Activated CD4-positive, alpha-beta memory T cell treated with anti-CD3 and anti-CD28 coated beads for 36 hours (primary cell): ENCODE measurements around the gene OSM. TPM values are rescaled to one million over a fixed set of nuclear protein-coding genes. Genes with fewer than 3 reads are reported as not detected.
A peak's percentile ranks its signal among the peaks of the same experiment; 100 is the strongest.

Experiments
- CTCF ChIA-PET: fragments of 350-600 bp; sonication (Branson Sonifier 250); formaldehyde crosslinking; loops from one replicate; lab custom pipeline; 2021; ENCODE audit warnings: antibody characterized with exemption, inconsistent platforms; lab: Charles Lee
- POLR2A ChIA-PET: fragments of 350-600 bp; sonication (Branson Sonifier 250); formaldehyde crosslinking; loops from one replicate; lab custom pipeline; 2021; ENCODE audit warnings: antibody characterized with exemption; lab: Charles Lee
- DNase-seq: peaks from one replicate; pipeline ENCODE4 v3.0.0-alpha.2; 2020
- H3K27ac Mint-ChIP-seq: one replicate; pipeline ENCODE4 v1.8.0; 2021; ENCODE audit warnings: mixed read lengths
- H3K27me3 Mint-ChIP-seq: one replicate; pipeline ENCODE4 v1.8.0; 2021; ENCODE audit warnings: mixed read lengths
- H3K36me3 Mint-ChIP-seq: one replicate; pipeline ENCODE4 v1.8.0; 2021; ENCODE audit warnings: mixed read lengths
- H3K4me1 Mint-ChIP-seq: one replicate; pipeline ENCODE4 v1.8.0; 2021; ENCODE audit warnings: low read depth, mixed read lengths
- H3K4me3 Mint-ChIP-seq: one replicate; pipeline ENCODE4 v1.8.0; 2021; ENCODE audit warnings: mild to moderate bottlenecking, mixed read lengths
- H3K9me3 Mint-ChIP-seq: one replicate; pipeline ENCODE4 v1.8.0; 2021; ENCODE audit warnings: mixed read lengths
- intact Hi-C: fragments of 100-400 bp; cut with micrococcal nuclease; formaldehyde crosslinking; loops from one replicate; pipeline ENCODE4 v1.15.1; 2023
- total RNA-seq, 2 experiments: library from RNA; stranded (reverse); gene quantifications; one replicate each; pipeline ENCODE4 v1.2.3, GENCODE V29; 2021

OSM gene
- total RNA-seq, 2 experiments from 2014 or later, result 39.6 to 41.2 TPM

DNA sequence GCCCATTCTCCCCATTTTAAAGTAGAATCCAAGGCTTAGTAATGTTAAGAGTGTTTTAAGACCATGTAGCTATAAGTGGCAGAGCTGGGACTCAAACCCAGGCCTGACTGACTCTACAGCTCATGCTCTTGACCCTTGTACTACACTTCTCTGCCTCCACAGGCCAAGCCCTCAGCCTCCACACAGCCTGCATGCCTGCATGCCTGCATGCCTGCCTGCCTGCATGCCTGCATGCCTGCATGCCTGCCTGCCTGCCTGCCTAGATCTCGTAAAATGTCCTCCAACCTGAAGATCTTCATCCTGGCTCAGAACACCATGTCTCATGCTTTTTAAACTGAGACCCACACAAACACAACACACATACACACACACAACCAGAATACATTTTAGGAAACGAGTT, 41.4 kb upstream of the OSM start:
- Mint-ChIP-seq H3K4me1 (peaks cover 96% of the 10 kb centered on the region), H3K27ac (peak overlapping the region; percentile 98), H3K36me3 (peaks cover 4% of the 10 kb centered on the region), H3K27me3 (no peaks in the 10 kb centered on the region), H3K9me3 (no peaks in the 10 kb centered on the region), H3K4me3 (no peak overlapping the region)
- intact Hi-C loops, result no loop called here
- ChIA-PET POLR2A (interaction anchor here (1.0 to 2.5 kb wide), 5 partner anchors 15 to 116 kb away, joined by 3 to 8 read pairs (median 4); partner anchors contain the start of gene TBC1D10A), CTCF (interaction anchor here (3.2 kb wide), 1 partner anchor 20 kb away, joined by 17 read pairs; no protein-coding TSS in a partner anchor)
- DNase-seq, result no peak

DNA sequence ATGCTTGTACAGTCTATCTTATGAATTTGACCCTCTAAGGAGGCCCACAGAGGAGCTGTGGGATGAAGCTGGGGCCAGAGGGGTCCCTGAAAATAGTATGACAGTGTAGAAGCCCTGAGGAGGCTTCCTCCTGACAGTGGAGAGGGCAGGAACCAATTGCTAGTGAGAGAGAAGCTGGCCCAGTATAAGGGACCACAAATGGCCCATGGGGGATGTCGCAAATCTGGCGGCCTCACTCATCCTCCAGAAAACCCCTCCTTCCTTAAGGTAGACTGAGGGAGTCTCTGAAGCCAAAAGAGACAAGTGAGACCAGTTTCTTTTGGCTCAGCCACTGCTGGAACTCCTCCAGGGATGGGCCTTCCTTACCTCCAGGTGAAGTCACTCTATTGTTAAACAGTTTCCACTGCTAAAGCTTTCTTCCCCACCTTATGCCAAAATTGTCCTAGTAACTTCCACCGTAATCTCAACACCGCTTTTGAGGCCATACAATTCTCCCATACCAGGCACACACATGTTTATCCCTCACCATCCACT, 40.5 kb upstream of the OSM start:
- H3K36me3 Mint-ChIP-seq, result peaks cover 3% of the 10 kb centered on the region
- CTCF ChIA-PET, result interaction anchor here (2.3 to 3.2 kb wide), 2 partner anchors 19 kb away, joined by 6 to 17 read pairs; partner anchors contain the start of gene TBC1D10A
- peak overlapping the region; percentile 98 for H3K27ac Mint-ChIP-seq
- H3K27me3 Mint-ChIP-seq, result no peaks in the 10 kb centered on the region
- no peak for DNase-seq
- H3K9me3 Mint-ChIP-seq, result no peaks in the 10 kb centered on the region
- intact Hi-C loops, result loop anchor here (2.0 kb wide), 2 partner anchors 20 to 40 kb away; partner anchors contain the start of gene TBC1D10A
- no peak overlapping the region for H3K4me3 Mint-ChIP-seq
- H3K4me1 Mint-ChIP-seq, result peaks cover 96% of the 10 kb centered on the region
- POLR2A ChIA-PET, result interaction anchor here (1.1 to 2.0 kb wide), 3 partner anchors 20 to 49 kb away, joined by 3 to 6 read pairs (median 3); partner anchors contain the start of gene TBC1D10A

DNA sequence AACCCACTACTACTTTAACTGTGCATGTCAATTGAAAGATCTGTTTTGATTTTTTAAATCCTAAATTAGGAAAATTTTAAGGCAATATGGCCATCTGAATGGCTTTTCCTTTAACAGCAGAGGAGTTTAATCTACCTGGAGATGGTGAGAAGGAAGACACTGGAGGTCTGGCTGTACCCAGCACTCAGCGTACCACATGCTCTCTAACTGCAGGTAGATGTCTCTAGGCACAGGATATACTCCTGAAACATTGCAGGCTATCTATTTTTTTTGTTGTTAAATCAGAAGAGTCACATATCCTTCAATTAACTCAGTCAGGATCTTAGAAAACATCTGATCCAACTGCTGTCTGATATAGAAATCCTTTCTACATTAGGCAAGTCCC, 40.0 kb upstream of the OSM start:
- Mint-ChIP-seq H3K4me3 (peak overlapping the region; percentile 69), H3K27me3 (no peaks in the 10 kb centered on the region), H3K4me1 (peaks cover 96% of the 10 kb centered on the region), H3K9me3 (no peaks in the 10 kb centered on the region), H3K36me3 (peaks cover 3% of the 10 kb centered on the region), H3K27ac (peak overlapping the region; percentile 98)
- POLR2A ChIA-PET, result interaction anchor here (0.9 to 2.0 kb wide), 4 partner anchors 10 to 49 kb away, joined by 3 to 6 read pairs (median 3); partner anchors contain the start of gene TBC1D10A
- DNase-seq, result no peak
- intact Hi-C loops, result loop anchor here (1.0 to 2.0 kb wide), 3 partner anchors 8 to 40 kb away; partner anchors contain the start of gene TBC1D10A
- CTCF ChIA-PET, result interaction anchor here (2.3 to 3.2 kb wide), 2 partner anchors 19 to 20 kb away, joined by 6 to 17 read pairs; partner anchors contain the start of gene TBC1D10A

GRCh38 chr22:30305906-30306626, 39.4 kb upstream of the OSM start:
- peak overlapping the region; percentile 98 for H3K27ac Mint-ChIP-seq
- intact Hi-C loops, result loop anchor here (1.0 to 2.0 kb wide), 4 partner anchors 8 to 41 kb away; partner anchors contain the start of genes CASTOR1 and TBC1D10A
- peaks cover 9% of the 10 kb centered on the region for H3K36me3 Mint-ChIP-seq
- POLR2A ChIA-PET, result interaction anchor here (0.9 to 2.0 kb wide), 3 partner anchors 10 to 50 kb away, joined by 3 to 6 read pairs (median 3); partner anchors contain the start of gene TBC1D10A
- H3K4me1 Mint-ChIP-seq, result peaks cover 96% of the 10 kb centered on the region
- peak; percentile 54 for DNase-seq
- peak overlapping the region; percentile 69 for H3K4me3 Mint-ChIP-seq
- CTCF ChIA-PET, result interaction anchor here (2.3 to 3.2 kb wide), 2 partner anchors 18 to 20 kb away, joined by 6 to 17 read pairs; partner anchors contain the start of gene TBC1D10A
- no peaks in the 10 kb centered on the region for H3K27me3 Mint-ChIP-seq
- no peaks in the 10 kb centered on the region for H3K9me3 Mint-ChIP-seq

DNA sequence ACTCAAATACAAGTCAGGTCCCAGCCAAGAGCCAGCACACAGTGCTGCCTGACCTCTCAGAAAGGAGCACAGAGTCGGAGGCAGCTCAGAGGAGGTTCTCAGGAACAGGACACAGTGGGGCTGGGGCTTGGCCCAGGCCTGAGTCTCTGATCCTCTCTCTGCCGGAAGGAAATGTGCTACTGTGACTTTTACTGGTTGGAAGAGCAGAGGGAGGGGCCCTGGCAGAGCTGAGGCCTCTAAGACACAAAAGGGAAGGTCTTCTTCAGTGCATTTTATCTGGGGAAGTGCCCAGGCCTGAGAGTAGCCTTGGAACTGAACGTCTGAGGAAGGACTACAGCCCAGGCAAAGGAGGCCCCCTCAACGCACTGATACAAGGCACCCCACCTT, 38.9 kb upstream of the OSM start:
- H3K27me3 Mint-ChIP-seq, result no peaks in the 10 kb centered on the region
- H3K4me3 Mint-ChIP-seq, result peak overlapping the region; percentile 69
- no peaks in the 10 kb centered on the region for H3K9me3 Mint-ChIP-seq
- peak; percentile 74 for DNase-seq
- CTCF ChIA-PET, result interaction anchor here (0.7 to 4.3 kb wide), 3 partner anchors 18 to 82 kb away, joined by 3 to 22 read pairs (median 6); partner anchors contain the start of genes RNF215 and TBC1D10A
- H3K4me1 Mint-ChIP-seq, result peaks cover 96% of the 10 kb centered on the region
- POLR2A ChIA-PET, result interaction anchor here (1.1 to 2.0 kb wide), 2 partner anchors 11 to 21 kb away, joined by 4 to 6 read pairs; partner anchors contain the start of gene TBC1D10A
- H3K36me3 Mint-ChIP-seq, result peaks cover 14% of the 10 kb centered on the region
- intact Hi-C loops, result loop anchor here (1.0 kb wide), 1 partner anchor 16 kb away; the partner anchor contains the start of gene CASTOR1
- H3K27ac Mint-ChIP-seq, result peak overlapping the region; percentile 98

DNA sequence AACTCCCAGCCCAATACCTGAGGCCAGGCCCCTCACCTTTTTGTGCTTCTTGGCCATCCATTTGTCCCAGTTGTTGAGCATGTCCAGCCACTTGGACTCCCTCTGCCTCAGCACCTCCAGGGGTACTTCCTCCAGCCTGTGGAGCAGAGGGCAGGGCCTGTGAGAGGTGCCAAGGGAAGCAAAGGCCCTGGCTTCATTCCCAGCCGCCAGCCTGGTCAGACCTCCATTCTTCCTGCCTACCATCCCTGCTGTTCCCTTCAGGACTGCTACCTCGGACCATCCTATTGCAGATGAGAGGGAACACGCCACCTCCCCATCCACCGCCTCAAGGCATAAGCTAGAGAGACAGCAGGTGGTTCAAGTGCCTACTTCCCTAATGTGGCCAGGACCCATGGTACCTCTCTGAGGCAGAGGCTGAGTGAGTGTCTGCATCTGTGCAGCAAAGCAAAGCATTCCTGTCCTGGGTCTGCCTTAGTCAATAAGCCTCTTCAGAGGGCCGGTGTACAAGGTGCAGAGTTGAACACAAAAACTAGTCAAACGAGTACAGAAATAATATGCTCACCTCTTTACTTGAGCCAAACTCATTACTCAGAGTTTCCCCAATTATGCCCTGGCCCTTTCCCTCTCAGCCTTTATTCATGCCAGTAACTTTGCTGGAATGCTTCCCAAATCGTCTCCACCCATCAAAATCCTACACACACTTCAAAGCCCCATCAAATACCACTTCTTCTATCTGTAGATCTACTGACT, 38.0 kb upstream of the OSM start:
- Mint-ChIP-seq H3K4me1 (peaks cover 91% of the 10 kb centered on the region), H3K4me3 (peak overlapping the region; percentile 69), H3K27me3 (no peaks in the 10 kb centered on the region), H3K36me3 (peaks cover 14% of the 10 kb centered on the region), H3K9me3 (no peaks in the 10 kb centered on the region), H3K27ac (peak overlapping the region; percentile 98)
- intact Hi-C loops, result loop anchor here (1.0 kb wide), 1 partner anchor 15 kb away; the partner anchor contains the start of gene CASTOR1
- ChIA-PET CTCF (interaction anchor here (0.7 to 4.3 kb wide), 2 partner anchors 17 to 83 kb away, joined by 3 to 22 read pairs; partner anchors contain the start of gene RNF215), POLR2A (interaction anchor here (1.0 to 2.0 kb wide), 3 partner anchors 10 to 22 kb away, joined by 3 to 6 read pairs (median 4); partner anchors contain the start of gene TBC1D10A)
- DNase-seq, result no peak

DNA sequence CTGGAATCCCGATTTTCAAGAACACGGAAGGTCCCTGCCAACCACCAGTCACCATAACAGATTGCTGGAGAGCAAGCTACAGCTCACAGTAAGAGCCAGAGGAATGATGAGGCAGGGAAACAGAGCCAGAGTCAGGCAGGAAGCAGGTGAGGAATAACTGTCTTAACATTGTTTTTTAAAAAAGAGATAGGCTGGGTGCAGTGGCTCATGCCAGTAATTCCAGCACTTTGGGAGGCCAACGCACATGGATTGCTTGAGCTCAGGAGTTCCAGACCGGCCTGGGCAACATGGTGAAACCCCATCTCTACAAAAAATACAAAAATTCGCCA, 36.1 kb upstream of the OSM start:
- DNase-seq, result no peak
- peak overlapping the region; percentile 98 for H3K27ac Mint-ChIP-seq
- CTCF ChIA-PET, result interaction anchor here (1.1 to 4.3 kb wide), 4 partner anchors 12 to 85 kb away, joined by 5 to 22 read pairs (median 6); partner anchors contain the start of genes CASTOR1 and RNF215
- intact Hi-C loops, result no loop called here
- H3K4me1 Mint-ChIP-seq, result peaks cover 90% of the 10 kb centered on the region
- POLR2A ChIA-PET, result interaction anchor here (0.8 to 3.6 kb wide), 4 partner anchors 12 to 53 kb away, joined by 3 to 11 read pairs (median 4); no protein-coding TSS in a partner anchor
- no peaks in the 10 kb centered on the region for H3K27me3 Mint-ChIP-seq
- no peaks in the 10 kb centered on the region for H3K9me3 Mint-ChIP-seq
- H3K4me3 Mint-ChIP-seq, result no peak overlapping the region
- H3K36me3 Mint-ChIP-seq, result peaks cover 17% of the 10 kb centered on the region

- DNase-seq, result no peak
- CTCF ChIA-PET, result interaction anchor here (1.1 to 4.3 kb wide), 4 partner anchors 12 to 85 kb away, joined by 5 to 22 read pairs (median 6); partner anchors contain the start of genes CASTOR1 and RNF215
- Mint-ChIP-seq H3K36me3 (peaks cover 17% of the 10 kb centered on the region), H3K27me3 (no peaks in the 10 kb centered on the region), H3K27ac (peak overlapping the region; percentile 98), H3K4me1 (peaks cover 91% of the 10 kb centered on the region), H3K4me3 (no peak overlapping the region), H3K9me3 (no peaks in the 10 kb centered on the region)
- POLR2A ChIA-PET, result interaction anchor here (1.1 to 3.6 kb wide), 2 partner anchors 11 to 46 kb away, joined by 5 to 11 read pairs; no protein-coding TSS in a partner anchor
- intact Hi-C loops, result no loop called here
Measured at GRCh38 chr22:30301995-30302809, 35.6 kb upstream of the OSM start.

GRCh38 chr22:30299322-30299721, 32.7 kb upstream of the OSM start:
- peaks cover 79% of the 10 kb centered on the region for H3K4me1 Mint-ChIP-seq
- no peak overlapping the region for H3K27ac Mint-ChIP-seq
- no peak for DNase-seq
- peaks cover 18% of the 10 kb centered on the region for H3K36me3 Mint-ChIP-seq
- intact Hi-C loops, result no loop called here
- CTCF ChIA-PET, result interaction anchor here (3.2 kb wide), 1 partner anchor 11 kb away, joined by 25 read pairs; the partner anchor contains the start of gene CASTOR1
- H3K9me3 Mint-ChIP-seq, result no peaks in the 10 kb centered on the region
- no peaks in the 10 kb centered on the region for H3K27me3 Mint-ChIP-seq
- POLR2A ChIA-PET, result interaction anchor here (1.0 kb wide), 1 partner anchor 15 kb away, joined by 3 read pairs; no protein-coding TSS in a partner anchor
- no peak overlapping the region for H3K4me3 Mint-ChIP-seq
